Vagina (tissue), 2 donors: ENCODE data around the gene BCAS1. TPM values are rescaled to one million over a fixed set of nuclear protein-coding genes. Genes with fewer than 3 reads are reported as not detected.

ENCODE experiments used
- DNase-seq, 2 donors: peaks; one replicate each; pipeline ENCODE4 v3.0.0-alpha.2; 2017; ENCODE audit errors: extremely low spot score in 2 of 2
- H3K27ac ChIP-seq: fragments of 200-600 bp; sonication (generic); one replicate; pipeline ENCODE4 v1.5.1; 2019
- H3K27me3 ChIP-seq: fragments of 200-600 bp; sonication (generic); one replicate; pipeline ENCODE4 v1.5.1; 2019
- H3K36me3 ChIP-seq, 2 donors: fragments of 200-600 bp; sonication (generic); one replicate each; pipeline ENCODE4 v1.5.1; 2017 to 2019
- H3K4me1 ChIP-seq: fragments of 200-600 bp; sonication (generic); one replicate; pipeline ENCODE4 v1.5.1; 2019
- H3K4me3 ChIP-seq, 2 donors: fragments of 200-600 bp; sonication (generic); 1 replicate in 1 of 2; 2 replicates in 1 of 2; pipeline ENCODE4 v1.5.1; 2016 to 2019
- H3K9me3 ChIP-seq: fragments of 200-600 bp; sonication (generic); one replicate; pipeline ENCODE4 v1.5.1; 2019
- CTCF ChIP-seq, 3 experiments: fragments of 450-650 bp in 2 of 3; fragments of 200-600 bp in 1 of 3; sonication (generic) in 1 of 3; IDR thresholded peaks; one replicate each; pipeline ENCODE4 v1.5.1; 2017 to 2019; ENCODE audit warnings: antibody characterized with exemption in 3 of 3, mild to moderate bottlenecking in 2 of 3, moderate library complexity in 2 of 3
- POLR2A ChIP-seq, 2 donors: fragments of 450-650 bp; IDR thresholded peaks; one replicate each; pipeline ENCODE4 v1.6.1; 2017; ENCODE audit warnings: antibody characterized with exemption in 2 of 2, mild to moderate bottlenecking in 2 of 2, moderate library complexity in 2 of 2
- POLR2AphosphoS5 ChIP-seq, 2 donors: sonication (generic); formaldehyde crosslinking; IDR thresholded peaks; one replicate each; pipeline ENCODE4 v1.9.0; 2017; ENCODE audit warnings: antibody characterized with exemption in 2 of 2, mild to moderate bottlenecking in 2 of 2, low read depth in 1 of 2; ENCODE audit not compliant: insufficient read depth in 1 of 2
- intact Hi-C: fragments of 100-400 bp; cut with DNase I; formaldehyde crosslinking; loops from one replicate; pipeline ENCODE4 v1.15.1; 2023
- total RNA-seq: library from RNA; depleted of rRNA; stranded (reverse); fragments of >200 nt; gene quantifications from one replicate; pipeline ENCODE4 v1.2.3, GENCODE V29; 2016

BCAS1 gene
- total RNA-seq, 1 donor from 2014 or later = 2.7 TPM

DNA sequence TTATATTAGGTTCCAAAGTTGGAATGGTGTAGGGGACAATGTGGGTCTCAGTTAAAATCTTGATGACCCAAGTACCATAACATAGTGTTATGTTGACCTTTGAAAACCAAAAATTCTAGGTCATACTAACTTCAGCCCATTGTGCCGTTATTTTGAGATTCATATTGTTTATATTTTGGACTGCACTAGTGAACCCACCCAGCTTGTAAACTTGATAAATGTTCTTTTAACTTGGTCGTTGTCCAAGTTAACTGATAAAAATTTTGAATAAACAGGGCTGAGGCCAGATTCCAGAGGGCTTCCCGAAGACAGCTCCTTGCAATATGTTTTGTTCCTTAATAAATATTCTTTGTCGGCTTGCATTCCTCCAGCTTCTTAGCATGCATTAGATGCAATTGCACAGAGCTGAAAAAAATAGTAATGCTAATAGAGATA lies 90.3 kb downstream of the BCAS1 start:
- TF ChIP-seq CTCF (IDR thresholded peaks at IDR 0.05) (no peak), POLR2AphosphoS5 (IDR thresholded peaks at IDR 0.05; ENCODE audit: insufficient read depth in 1 of 2, low read depth in 1 of 2) (no peak), POLR2A (IDR thresholded peaks at IDR 0.05) (no peak)
- Histone ChIP-seq H3K4me3 (no peak overlapping the region), H3K4me1 (peaks cover 10% of the 10 kb centered on the region), H3K27ac (no peak overlapping the region), H3K36me3 (no peaks in the 10 kb centered on the region), H3K27me3 (no peaks in the 10 kb centered on the region), H3K9me3 (no peaks in the 10 kb centered on the region)
- DNase-seq = no peak
- intact Hi-C loops = no loop called here

DNA sequence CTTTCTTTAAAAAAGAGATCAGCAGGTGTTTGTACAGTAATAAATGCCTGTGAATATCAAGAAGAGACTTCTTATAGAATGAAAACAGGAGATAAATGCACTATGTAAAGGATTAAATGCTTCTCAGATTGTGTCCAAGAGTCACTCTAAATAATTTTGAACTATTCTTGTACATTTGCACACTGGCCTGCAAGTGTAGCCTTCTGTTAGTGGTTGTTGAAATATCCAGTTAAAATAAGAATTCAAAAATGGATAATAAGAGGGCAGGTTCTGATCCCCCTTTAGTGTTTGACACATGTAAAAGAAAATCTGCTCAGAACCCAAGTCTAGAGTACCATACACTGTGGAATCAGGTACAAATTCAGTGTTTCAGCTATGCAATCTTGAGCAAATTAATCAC lies 91.9 kb downstream of the BCAS1 start:
- Histone ChIP-seq H3K9me3 (peaks cover 4% of the 10 kb centered on the region), H3K36me3 (no peaks in the 10 kb centered on the region), H3K4me3 (no peak overlapping the region), H3K27me3 (no peaks in the 10 kb centered on the region), H3K4me1 (peaks cover 10% of the 10 kb centered on the region), H3K27ac (no peak overlapping the region)
- intact Hi-C loops = no loop called here
- no peak for DNase-seq
- no peak for TF ChIP-seq CTCF (IDR thresholded peaks at IDR 0.05)
- no peak for TF ChIP-seq POLR2AphosphoS5 (IDR thresholded peaks at IDR 0.05; ENCODE audit: insufficient read depth in 1 of 2, low read depth in 1 of 2)
- no peak for TF ChIP-seq POLR2A (IDR thresholded peaks at IDR 0.05)

GRCh38 chr20:53977391-53977790 lies 93.0 kb downstream of the BCAS1 start:
- no peak overlapping the region for H3K27ac ChIP-seq
- peaks cover 10% of the 10 kb centered on the region for H3K4me1 ChIP-seq
- no peak for DNase-seq
- no peaks in the 10 kb centered on the region for H3K27me3 ChIP-seq
- intact Hi-C loops = no loop called here
- H3K4me3 ChIP-seq = no peak overlapping the region
- peaks cover 4% of the 10 kb centered on the region for H3K9me3 ChIP-seq
- TF ChIP-seq POLR2AphosphoS5 (IDR thresholded peaks at IDR 0.05; ENCODE audit: insufficient read depth in 1 of 2, low read depth in 1 of 2) = no peak
- TF ChIP-seq POLR2A (IDR thresholded peaks at IDR 0.05) = no peak
- TF ChIP-seq CTCF (IDR thresholded peaks at IDR 0.05) = no peak
- no peaks in the 10 kb centered on the region for H3K36me3 ChIP-seq

DNA sequence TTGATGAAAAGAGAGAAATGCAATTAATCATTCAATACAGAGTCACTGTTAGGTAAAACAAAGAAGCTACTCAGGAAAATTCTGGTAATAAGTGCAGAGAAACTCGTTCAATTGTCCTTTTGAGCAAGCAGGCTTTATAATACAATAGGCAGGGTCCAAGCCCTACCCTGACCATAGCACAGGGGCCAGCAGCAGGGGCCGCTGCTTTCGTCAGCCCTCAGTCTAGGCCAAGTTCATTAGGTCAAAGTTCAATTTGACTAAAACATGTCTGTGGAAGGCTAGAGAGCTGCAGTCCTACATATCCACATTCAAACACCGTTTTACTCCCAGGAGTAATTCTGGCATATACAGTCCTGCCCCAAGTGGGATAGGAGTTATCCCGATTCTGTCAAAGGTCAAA lies 94.6 kb downstream of the BCAS1 start:
- no peak for DNase-seq

More for the DNA sequence above, 94.6 kb downstream of the BCAS1 start:
- Histone ChIP-seq H3K4me3 (no peak overlapping the region), H3K27ac (no peak overlapping the region), H3K4me1 (peaks cover 10% of the 10 kb centered on the region), H3K9me3 (peaks cover 4% of the 10 kb centered on the region), H3K36me3 (no peaks in the 10 kb centered on the region), H3K27me3 (no peaks in the 10 kb centered on the region)
- intact Hi-C loops = no loop called here
- TF ChIP-seq CTCF (IDR thresholded peaks at IDR 0.05) = no peak
- TF ChIP-seq POLR2A (IDR thresholded peaks at IDR 0.05) = no peak
- no peak for TF ChIP-seq POLR2AphosphoS5 (IDR thresholded peaks at IDR 0.05; ENCODE audit: insufficient read depth in 1 of 2, low read depth in 1 of 2)
